ENCODE measurements around the gene GJA3.

- TF ChIP-seq CTCF (IDR thresholded peaks at IDR 0.05 in 4 of 5, conservative IDR thresholded peaks at IDR 0.05 in 1 of 5) (no peak), POLR2A (IDR thresholded peaks at IDR 0.05) (no peak)
These were observed 7.5 kb upstream of the GJA3 start for GRCh38 chr13:20168396-20168795.
